GM12891 (cell line): ENCODE measurements around the gene OR14C36.
A peak's percentile ranks its signal among the peaks of the same experiment; 100 is the strongest.

ENCODE experiments used
- DNase-seq: peaks from one replicate; pipeline ENCODE4 v3.0.0; 2011; ENCODE audit warnings: low spot score; ENCODE audit not compliant: insufficient read length
- FAIRE-seq: peaks from 2 replicates; lab custom pipeline; 2011; peaks lifted over from hg19 to GRCh38; lab: Jason Lieb, UNC
- PAX5 ChIP-seq: IDR thresholded peaks from 2 replicates; pipeline ENCODE4 v1.6.1; 2011; ENCODE audit warnings: low read length, moderate library complexity, mild to moderate bottlenecking; ENCODE audit not compliant: insufficient read depth, severe bottlenecking
- POLR2A ChIP-seq: IDR thresholded peaks from 2 replicates; pipeline ENCODE4 v1.6.1; 2011; ENCODE audit warnings: low read depth, low read length, control low read depth
- POLR2AphosphoS5 ChIP-seq: IDR thresholded peaks from 2 replicates; pipeline ENCODE4 v1.6.1; 2011; ENCODE audit warnings: low read depth, low read length, control low read depth
- POU2F2 ChIP-seq: IDR thresholded peaks from 2 replicates; pipeline ENCODE4 v1.6.1; 2011; ENCODE audit warnings: low read depth, mild to moderate bottlenecking, control low read depth, low read length, moderate library complexity
- SPI1 ChIP-seq: IDR thresholded peaks from 2 replicates; pipeline ENCODE4 v1.6.1; 2011; ENCODE audit warnings: low read depth, low read length, control low read depth
- TAF1 ChIP-seq: IDR thresholded peaks from 2 replicates; pipeline ENCODE4 v1.6.1; 2011; ENCODE audit warnings: low read depth, low read length, control low read depth

The OR14C36 gene

DNA sequence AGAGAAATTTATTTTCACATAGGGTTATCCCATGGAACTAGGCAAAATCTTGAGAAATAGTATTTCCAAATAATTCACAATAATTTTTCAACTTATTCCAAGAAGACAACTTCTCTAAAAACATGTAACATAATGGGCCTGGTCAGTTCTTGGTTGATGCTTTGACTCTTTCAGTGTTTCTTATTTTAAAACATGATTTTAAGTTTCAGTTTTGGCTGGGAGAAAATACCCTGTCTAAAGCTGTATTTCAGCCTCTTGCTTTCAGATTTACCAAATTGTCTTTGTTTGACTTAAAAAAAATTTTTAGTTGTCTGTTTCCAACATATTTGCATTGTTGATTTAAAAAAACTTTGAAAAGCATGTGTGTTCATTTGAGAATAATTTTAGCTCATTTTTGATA is 18.0 kb downstream of the OR14C36 start:
- no peak for FAIRE-seq
- no peak for DNase-seq
- TF ChIP-seq TAF1 = no peak
- TF ChIP-seq POU2F2 = no peak
- TF ChIP-seq SPI1 = no peak

DNA sequence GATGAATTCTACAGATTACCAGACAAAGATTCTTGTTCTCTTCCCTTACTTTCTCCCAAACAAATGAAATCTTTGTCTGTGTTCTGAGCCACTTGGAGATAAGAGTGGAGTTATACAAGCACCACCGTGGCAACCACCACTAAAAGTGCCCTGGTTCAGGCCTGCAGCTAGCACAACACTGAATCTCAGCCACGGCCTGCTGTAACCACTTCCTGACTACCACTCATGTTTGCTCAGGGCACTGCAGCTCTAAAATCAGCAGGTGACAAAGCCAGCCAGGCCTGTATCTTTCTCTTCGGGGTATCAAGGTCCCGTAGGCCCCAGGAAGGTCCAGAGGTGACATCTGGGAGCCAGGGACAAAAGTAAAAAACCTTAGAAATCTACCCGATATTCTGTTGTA is 23.8 kb downstream of the OR14C36 start:
- TF ChIP-seq POLR2AphosphoS5 = no peak
- TF ChIP-seq TAF1 = no peak
- TF ChIP-seq SPI1 = no peak
- TF ChIP-seq POU2F2 = no peak
- peak; percentile 68 for FAIRE-seq

DNA sequence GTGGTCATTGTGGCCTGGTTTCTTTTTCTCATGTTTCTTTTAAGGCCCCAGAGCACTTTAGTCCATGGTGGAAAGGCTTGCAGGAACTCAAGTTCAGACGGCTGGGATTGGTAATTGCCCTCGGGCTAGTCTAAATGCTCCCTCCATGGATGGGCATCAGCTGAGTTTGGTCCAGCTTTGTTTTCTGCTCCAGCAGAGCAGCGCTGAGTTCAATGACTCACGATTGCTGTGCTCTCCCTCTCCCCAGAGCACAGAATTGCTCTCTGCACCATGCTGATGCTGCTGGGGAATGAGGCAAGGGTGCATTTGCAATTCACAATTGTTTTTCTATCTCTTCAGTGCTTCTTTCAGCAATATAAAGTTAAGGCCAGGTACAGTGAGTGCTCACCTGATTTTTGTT is 25.2 kb downstream of the OR14C36 start:
- TF ChIP-seq TAF1 (no peak), PAX5 (no peak), SPI1 (no peak), POU2F2 (no peak), POLR2AphosphoS5 (no peak), POLR2A (no peak)
- FAIRE-seq (peak; percentile 43), DNase-seq (no peak)

More for the DNA sequence above, 23.8 kb downstream of the OR14C36 start:
- no peak for DNase-seq

DNA sequence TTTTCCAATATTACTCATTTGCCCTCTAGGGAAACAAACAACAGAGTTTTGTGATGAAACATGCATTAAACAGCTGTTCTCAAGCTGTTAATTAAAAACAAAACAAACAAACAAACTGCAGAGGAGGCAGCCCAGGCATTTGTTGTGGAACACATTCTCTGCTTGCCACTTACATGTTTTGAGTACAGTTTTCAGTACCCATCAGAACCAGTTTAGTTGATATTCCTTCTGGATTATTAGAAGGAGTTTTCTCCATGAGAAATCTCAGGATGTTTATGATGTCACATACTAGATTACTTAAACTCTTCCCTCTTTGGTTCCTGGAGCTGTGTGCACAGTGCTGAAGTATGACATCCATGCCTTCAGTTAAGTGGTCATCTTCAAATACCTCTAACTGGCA is 26.9 kb downstream of the OR14C36 start, which contains the start of gene OR2T6:
OR2T6 (plus strand) TSS at position 301 of the 400 bp plus-strand sequence. CDS start 11,863 bp downstream, outside the sequence.
- TF ChIP-seq POLR2A (no peak), SPI1 (no peak), POU2F2 (no peak), POLR2AphosphoS5 (no peak), TAF1 (no peak), PAX5 (no peak)
- DNase-seq (no peak), FAIRE-seq (no peak)

DNA sequence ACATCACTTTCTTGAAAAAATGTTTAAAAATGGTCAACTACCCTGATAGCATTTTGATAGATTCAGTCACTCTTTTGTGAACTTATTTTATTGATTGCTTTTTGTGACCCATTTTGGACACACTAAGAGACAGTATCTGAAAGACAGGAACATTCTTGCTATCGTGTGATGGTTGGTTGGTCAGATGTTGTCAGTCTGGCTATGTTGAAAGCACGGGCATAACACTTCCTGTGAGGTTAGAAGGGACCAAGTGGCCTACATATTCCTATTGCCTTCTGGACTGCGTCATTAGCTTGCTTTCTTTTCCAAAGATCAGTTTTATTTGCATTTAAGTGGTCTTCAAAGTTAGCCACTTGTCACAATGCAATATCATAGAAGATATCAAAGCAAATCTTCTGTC is 28.3 kb downstream of the OR14C36 start:
- TF ChIP-seq TAF1 (no peak), POLR2AphosphoS5 (no peak), PAX5 (no peak)
- no peak for DNase-seq

DNA sequence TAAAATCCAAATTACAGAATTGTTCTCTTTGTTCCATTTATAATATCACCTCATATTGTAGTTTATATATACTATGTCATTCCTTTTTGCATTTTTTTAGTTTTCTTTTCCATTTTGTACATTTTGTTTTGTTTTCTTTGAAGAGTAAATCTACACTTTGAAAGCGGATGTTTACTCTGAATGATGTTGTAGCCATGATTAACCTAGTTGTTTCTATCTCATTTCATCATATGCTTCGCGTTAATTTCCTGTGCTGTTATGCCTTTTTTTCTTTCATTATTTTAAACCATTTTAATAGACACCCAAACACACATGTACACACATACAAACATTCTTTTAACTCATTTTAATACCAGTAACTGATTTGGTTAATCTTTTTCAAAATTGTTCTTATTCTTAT is 32.3 kb downstream of the OR14C36 start:
- FAIRE-seq (no peak), DNase-seq (no peak)
- TF ChIP-seq SPI1 = no peak

More for the DNA sequence above, 28.3 kb downstream of the OR14C36 start:
- FAIRE-seq = no peak

DNA sequence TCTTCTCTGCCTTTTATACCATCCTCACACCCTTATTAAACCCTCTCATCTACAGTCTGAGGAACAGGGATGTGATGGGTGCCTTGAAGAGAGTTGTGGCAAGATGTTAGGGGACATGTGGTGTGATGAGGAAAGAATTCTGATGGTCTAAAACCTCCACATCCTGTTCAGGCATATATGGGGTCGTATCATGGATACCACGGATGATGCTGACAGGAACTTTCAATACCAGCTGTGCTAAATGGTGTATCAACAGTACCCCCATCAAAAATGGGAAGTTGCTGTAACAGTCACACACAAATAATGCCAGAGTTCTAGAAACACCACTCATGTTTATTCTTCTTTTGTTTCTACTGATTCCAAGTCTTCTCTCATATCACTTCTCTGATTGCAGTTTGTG is 39.9 kb downstream of the OR14C36 start:
- no peak for TF ChIP-seq TAF1
- TF ChIP-seq SPI1 = no peak
- no peak for TF ChIP-seq POU2F2
- TF ChIP-seq POLR2A = no peak
- no peak for TF ChIP-seq POLR2AphosphoS5
- no peak for TF ChIP-seq PAX5
- DNase-seq = no peak
- no peak for FAIRE-seq

DNA sequence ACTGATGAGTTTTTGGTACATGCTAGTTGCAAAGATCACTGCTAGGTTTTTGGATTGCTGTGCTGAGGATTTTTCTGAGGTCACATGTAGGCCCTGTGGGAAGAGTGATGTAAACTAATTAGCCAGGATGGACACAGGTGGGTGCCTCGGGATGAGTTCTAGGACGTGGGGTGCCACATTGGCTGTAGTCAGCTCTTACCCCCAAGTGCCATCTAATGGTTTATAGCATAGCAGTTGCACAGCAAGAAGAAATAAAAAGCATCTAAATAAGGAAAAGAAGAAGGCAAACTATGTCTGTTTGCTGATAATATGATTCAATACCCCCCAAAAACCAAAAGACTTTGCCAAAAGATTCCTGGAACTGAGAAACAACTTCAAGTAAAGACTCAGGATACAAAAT is 44.5 kb downstream of the OR14C36 start:
- FAIRE-seq (no peak), DNase-seq (no peak)
- no peak for TF ChIP-seq TAF1
- no peak for TF ChIP-seq PAX5
- TF ChIP-seq POLR2AphosphoS5 = no peak
- TF ChIP-seq SPI1 = no peak
- TF ChIP-seq POU2F2 = no peak
